Liver (tissue), 9 donors: Measurements from ENCODE around the gene PDE4B. TPM values are rescaled to one million over a fixed set of nuclear protein-coding genes. Genes with fewer than 3 reads are reported as not detected.

Experiments used
- DNase-seq: peaks from one replicate; pipeline ENCODE4 v3.0.0-alpha.2; 2017; ENCODE audit warnings: low spot score
- H3K27ac ChIP-seq, 2 donors: one replicate each; pipeline ENCODE4 v1.7.0; 2013; ENCODE audit warnings: inconsistent platforms in 2 of 2, low read length in 2 of 2, control low read depth in 1 of 2, low read depth in 1 of 2, mild to moderate bottlenecking in 1 of 2
- H3K27me3 ChIP-seq, 4 donors: one replicate each; pipeline versions ENCODE4 v1.6.1 to v1.7.0; 2013; ENCODE audit warnings: low read length in 3 of 4, inconsistent platforms in 1 of 4, mild to moderate bottlenecking in 1 of 4, moderate library complexity in 1 of 4; ENCODE audit not compliant: control insufficient read depth in 4 of 4, insufficient read depth in 4 of 4
- H3K36me3 ChIP-seq, 4 donors: one replicate each; pipeline versions ENCODE4 v1.6.1 to v1.7.0; 2013; ENCODE audit warnings: low read length in 3 of 4, mild to moderate bottlenecking in 3 of 4, low read depth in 1 of 4, moderate library complexity in 1 of 4; ENCODE audit not compliant: control insufficient read depth in 4 of 4, insufficient read depth in 3 of 4
- H3K4me1 ChIP-seq, 4 donors: one replicate each; pipeline versions ENCODE4 v1.6.1 to v1.7.0; 2013; ENCODE audit warnings: low read length in 3 of 4, mild to moderate bottlenecking in 3 of 4, moderate library complexity in 1 of 4; ENCODE audit not compliant: control insufficient read depth in 4 of 4, insufficient read depth in 4 of 4
- H3K4me3 ChIP-seq, 3 donors: one replicate each; pipeline versions ENCODE4 v1.6.1 to v1.7.0; 2013; ENCODE audit warnings: low read length in 3 of 3, control low read depth in 1 of 3, low read depth in 1 of 3, mild to moderate bottlenecking in 1 of 3
- H3K9ac ChIP-seq, 2 donors: one replicate each; pipeline ENCODE4 v1.7.0; 2013; ENCODE audit warnings: low read length in 2 of 2, mild to moderate bottlenecking in 2 of 2, moderate library complexity in 2 of 2, control low read depth in 1 of 2, low read depth in 1 of 2
- H3K9me3 ChIP-seq, 4 donors: one replicate each; pipeline versions ENCODE4 v1.6.1 to v1.7.0; 2013; ENCODE audit warnings: low read length in 3 of 4; ENCODE audit not compliant: control insufficient read depth in 4 of 4
- FOXA1 ChIP-seq: IDR thresholded peaks from 2 replicates; pipeline ENCODE4 v1.6.1; 2016; ENCODE audit warnings: antibody characterized with exemption
- GABPA ChIP-seq, 2 donors: IDR thresholded peaks in 1 of 2; conservative IDR thresholded peaks in 1 of 2; 2 replicates each; pipeline ENCODE4 v1.6.1; 2016; ENCODE audit warnings: antibody characterized with exemption in 2 of 2, mild to moderate bottlenecking in 1 of 2, moderate library complexity in 1 of 2
- HNF4G ChIP-seq: IDR thresholded peaks from 2 replicates; pipeline ENCODE4 v1.6.1; 2016; ENCODE audit warnings: antibody characterized with exemption
- JUND ChIP-seq, 2 donors: IDR thresholded peaks; 2 replicates each; pipeline ENCODE4 v1.6.1; 2016; ENCODE audit warnings: antibody characterized with exemption in 2 of 2
- RAD21 ChIP-seq, 2 donors: IDR thresholded peaks; 2 replicates each; pipeline ENCODE4 v1.6.1; 2016; ENCODE audit warnings: antibody characterized with exemption in 2 of 2, mild to moderate bottlenecking in 2 of 2
- REST ChIP-seq: IDR thresholded peaks from 2 replicates; pipeline ENCODE4 v1.6.1; 2016; ENCODE audit warnings: antibody characterized with exemption, mild to moderate bottlenecking
- WGBS: extraction: QIAGEN DNeasy Blood & Tissue Kit; methylation state at CpG from one replicate; pipeline ENCODE4 v1.1.7; 2013; 5-methylcytosine and 5-hydroxymethylcytosine counted together
- polyA plus RNA-seq, 2 donors: library from polyadenylated mRNA; stranded (reverse) in 1 of 2; unstranded in 1 of 2; fragments of 200-250 nt in 1 of 2; fragments of >200 nt in 1 of 2; fragmentation: Nextera tagmentation in 1 of 2; extraction: Ambion mirVana in 1 of 2; gene quantifications; one replicate each; pipeline versions ENCODE4 v1.2.1 to v1.2.3, GENCODE V29; 2013 to 2015
- total RNA-seq, 2 donors: library from RNA; depleted of rRNA; stranded (reverse); fragments of >200 nt; gene quantifications; one replicate each; pipeline ENCODE4 v1.2.3, GENCODE V29; 2014
- TF ChIP-seq, protein P1 (sequence below): fragments of 150-350 bp; IDR thresholded peaks from 2 replicates; pipeline ENCODE4 v1.5.1; 2017; ENCODE audit warnings: improper control_type of control experiment, low read depth, low read length; ENCODE audit not compliant: missing input control
- TF ChIP-seq, protein P2 (sequence below): IDR thresholded peaks from 2 replicates; pipeline ENCODE4 v1.6.1; 2016; ENCODE audit warnings: antibody characterized with exemption
- TF ChIP-seq, protein P3 (sequence below): IDR thresholded peaks from 2 replicates; pipeline ENCODE4 v1.6.1; 2016; ENCODE audit warnings: antibody characterized with exemption
- TF ChIP-seq, protein P4 (sequence below): IDR thresholded peaks from 2 replicates; pipeline ENCODE4 v1.6.1; 2016; ENCODE audit warnings: antibody characterized with exemption
- donor health status: healthy.
- donor health status: healthy.
- donor health status: healthy.
- donor health status: healthy.
- donor health status: healthy.

Gene PDE4B
- total and polyA plus RNA-seq, 4 donors: 1.9 to 3.9 (median 2.7) TPM

DNA sequence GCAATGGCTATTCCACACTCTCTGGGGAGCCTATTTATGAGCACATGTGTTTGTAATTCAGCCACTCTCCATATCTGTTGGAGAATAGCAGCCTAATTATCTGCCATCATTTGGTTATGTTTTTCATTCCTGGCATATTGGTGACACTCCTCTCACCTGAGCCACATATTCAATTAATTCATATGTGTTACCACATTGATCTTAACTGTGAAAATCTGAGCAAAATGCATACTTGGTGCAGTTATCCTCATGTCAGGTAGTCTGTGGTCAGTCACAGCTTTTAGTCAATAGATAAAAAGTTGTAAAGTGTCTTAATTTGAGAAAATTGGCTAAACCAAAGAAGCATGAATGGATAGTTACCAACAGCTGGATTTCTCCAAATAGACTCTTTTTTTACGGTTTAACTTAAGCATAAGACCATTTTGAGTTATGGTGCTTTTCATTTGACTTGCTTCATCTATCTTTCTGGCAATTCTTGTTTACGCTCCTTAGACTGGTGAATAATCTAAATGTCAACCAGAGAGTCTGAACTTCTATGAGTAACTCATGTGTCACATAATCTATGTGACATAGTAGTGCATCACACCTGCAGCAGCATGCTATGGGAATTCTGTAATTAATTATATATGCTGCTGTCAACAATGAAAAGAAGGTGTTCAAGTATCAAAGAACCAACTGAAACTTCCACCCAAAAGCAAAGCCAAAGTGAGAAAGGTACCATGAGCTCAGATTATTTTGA lies 553.5 kb downstream of the PDE4B start:
- WGBS: 90% methylated on average over 2 of the region's 2 CpGs

DNA sequence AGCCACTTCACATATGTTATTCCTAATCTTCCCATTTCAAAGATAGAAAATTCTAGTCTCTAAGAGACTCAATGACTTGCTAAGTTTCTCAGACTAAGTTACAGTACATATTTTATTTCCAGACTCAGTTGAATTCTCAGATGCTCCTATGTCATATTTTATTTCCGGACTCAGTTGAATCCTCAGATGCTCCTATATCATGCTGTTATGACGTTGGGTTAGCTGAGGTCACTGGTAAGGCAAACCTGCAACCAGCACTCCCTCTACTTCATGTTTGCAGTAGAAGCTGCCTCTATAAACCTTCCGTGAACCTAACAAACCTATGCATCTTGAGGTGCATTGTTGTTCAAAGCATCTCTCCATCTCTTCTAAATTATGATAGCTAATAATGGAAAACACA lies 554.2 kb downstream of the PDE4B start:
- peaks cover 6 to 9% (median 6%) of the 10 kb centered on the region in 4 donors for H3K4me1 ChIP-seq
- TF ChIP-seq, protein P1, sequence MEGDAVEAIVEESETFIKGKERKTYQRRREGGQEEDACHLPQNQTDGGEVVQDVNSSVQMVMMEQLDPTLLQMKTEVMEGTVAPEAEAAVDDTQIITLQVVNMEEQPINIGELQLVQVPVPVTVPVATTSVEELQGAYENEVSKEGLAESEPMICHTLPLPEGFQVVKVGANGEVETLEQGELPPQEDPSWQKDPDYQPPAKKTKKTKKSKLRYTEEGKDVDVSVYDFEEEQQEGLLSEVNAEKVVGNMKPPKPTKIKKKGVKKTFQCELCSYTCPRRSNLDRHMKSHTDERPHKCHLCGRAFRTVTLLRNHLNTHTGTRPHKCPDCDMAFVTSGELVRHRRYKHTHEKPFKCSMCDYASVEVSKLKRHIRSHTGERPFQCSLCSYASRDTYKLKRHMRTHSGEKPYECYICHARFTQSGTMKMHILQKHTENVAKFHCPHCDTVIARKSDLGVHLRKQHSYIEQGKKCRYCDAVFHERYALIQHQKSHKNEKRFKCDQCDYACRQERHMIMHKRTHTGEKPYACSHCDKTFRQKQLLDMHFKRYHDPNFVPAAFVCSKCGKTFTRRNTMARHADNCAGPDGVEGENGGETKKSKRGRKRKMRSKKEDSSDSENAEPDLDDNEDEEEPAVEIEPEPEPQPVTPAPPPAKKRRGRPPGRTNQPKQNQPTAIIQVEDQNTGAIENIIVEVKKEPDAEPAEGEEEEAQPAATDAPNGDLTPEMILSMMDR: no peak
- TF ChIP-seq, protein P2, sequence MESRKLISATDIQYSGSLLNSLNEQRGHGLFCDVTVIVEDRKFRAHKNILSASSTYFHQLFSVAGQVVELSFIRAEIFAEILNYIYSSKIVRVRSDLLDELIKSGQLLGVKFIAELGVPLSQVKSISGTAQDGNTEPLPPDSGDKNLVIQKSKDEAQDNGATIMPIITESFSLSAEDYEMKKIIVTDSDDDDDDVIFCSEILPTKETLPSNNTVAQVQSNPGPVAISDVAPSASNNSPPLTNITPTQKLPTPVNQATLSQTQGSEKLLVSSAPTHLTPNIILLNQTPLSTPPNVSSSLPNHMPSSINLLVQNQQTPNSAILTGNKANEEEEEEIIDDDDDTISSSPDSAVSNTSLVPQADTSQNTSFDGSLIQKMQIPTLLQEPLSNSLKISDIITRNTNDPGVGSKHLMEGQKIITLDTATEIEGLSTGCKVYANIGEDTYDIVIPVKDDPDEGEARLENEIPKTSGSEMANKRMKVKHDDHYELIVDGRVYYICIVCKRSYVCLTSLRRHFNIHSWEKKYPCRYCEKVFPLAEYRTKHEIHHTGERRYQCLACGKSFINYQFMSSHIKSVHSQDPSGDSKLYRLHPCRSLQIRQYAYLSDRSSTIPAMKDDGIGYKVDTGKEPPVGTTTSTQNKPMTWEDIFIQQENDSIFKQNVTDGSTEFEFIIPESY: no peak
- TF ChIP-seq HNF4G: no peak
- TF ChIP-seq, protein P3, sequence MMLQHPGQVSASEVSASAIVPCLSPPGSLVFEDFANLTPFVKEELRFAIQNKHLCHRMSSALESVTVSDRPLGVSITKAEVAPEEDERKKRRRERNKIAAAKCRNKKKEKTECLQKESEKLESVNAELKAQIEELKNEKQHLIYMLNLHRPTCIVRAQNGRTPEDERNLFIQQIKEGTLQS: no peak
- TF ChIP-seq GABPA (IDR thresholded peaks at IDR 0.05 in 1 of 2, conservative IDR thresholded peaks at IDR 0.05 in 1 of 2): no peak
- TF ChIP-seq, protein P4, sequence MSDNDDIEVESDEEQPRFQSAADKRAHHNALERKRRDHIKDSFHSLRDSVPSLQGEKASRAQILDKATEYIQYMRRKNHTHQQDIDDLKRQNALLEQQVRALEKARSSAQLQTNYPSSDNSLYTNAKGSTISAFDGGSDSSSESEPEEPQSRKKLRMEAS: no peak
- TF ChIP-seq RAD21 (IDR thresholded peaks at IDR 0.05): no peak

More for the DNA sequence above, 553.5 kb downstream of the PDE4B start:
- Histone ChIP-seq H3K4me3 (no peak overlapping the region), H3K4me1 (peaks cover 6 to 9% (median 6%) of the 10 kb centered on the region in 4 donors), H3K27me3 (no peaks in the 10 kb centered on the region), H3K36me3 (no peaks in the 10 kb centered on the region), H3K9me3 (no peaks in the 10 kb centered on the region), H3K27ac (no peak overlapping the region), H3K9ac (no peak overlapping the region)
- no peak for DNase-seq
- no peak for TF ChIP-seq FOXA1
- no peak for TF ChIP-seq HNF4G
- TF ChIP-seq JUND (IDR thresholded peaks at IDR 0.05): no peak
- TF ChIP-seq, protein P2: no peak
- no peak for TF ChIP-seq REST
- TF ChIP-seq, protein P4: no peak

More for the DNA sequence above, 554.2 kb downstream of the PDE4B start:
- Histone ChIP-seq H3K36me3 (no peaks in the 10 kb centered on the region), H3K4me3 (no peak overlapping the region), H3K9me3 (no peaks in the 10 kb centered on the region), H3K27ac (no peak overlapping the region), H3K9ac (no peak overlapping the region), H3K27me3 (no peaks in the 10 kb centered on the region)
- DNase-seq: no peak
- 95% methylated on average over 3 of the region's 3 CpGs for WGBS
